ENCODE measurements around the gene BMERB1. TPM values are rescaled to one million over a fixed set of nuclear protein-coding genes. Genes with fewer than 3 reads are reported as not detected.

BMERB1 gene
- total RNA-seq, 1 experiment from 2014 or later, result 13.6 TPM

DNA sequence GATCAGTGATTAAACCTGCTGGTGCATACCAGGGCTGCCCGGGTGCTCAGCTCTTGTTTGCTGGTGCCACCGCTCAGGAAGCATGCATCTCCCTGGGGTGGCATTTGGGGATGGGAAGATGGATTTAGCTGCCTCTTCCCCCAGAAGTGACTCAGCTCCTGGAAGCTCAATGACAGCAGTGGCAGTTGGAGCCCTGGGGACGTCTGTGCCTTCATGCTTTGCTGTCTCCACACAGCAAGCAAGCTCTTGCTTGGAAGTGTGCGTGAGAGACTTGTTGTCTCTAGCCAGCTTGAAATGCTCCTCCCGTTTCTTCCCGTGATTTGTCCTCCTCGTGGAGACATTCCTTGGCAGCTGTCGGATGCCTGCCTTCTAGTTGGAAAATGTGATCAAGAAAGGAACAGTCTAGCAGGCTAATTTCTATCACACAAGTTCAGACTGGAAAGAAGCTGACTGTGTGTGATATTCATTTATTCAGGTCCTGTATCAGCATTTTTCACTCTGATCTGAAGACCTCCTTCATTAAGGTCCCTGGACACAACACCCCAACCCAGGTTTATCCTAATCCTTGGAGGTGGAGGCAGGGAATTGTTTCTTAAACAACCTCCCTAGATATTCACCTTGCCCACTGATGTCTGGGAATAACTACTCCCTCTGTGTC is 73.0 kb downstream of the BMERB1 start:
- TF ChIP-seq IRF2 (CRISPR knock-in tag; IDR thresholded peaks at IDR 0.05; ENCODE audit: borderline replicate concordance, low read depth) (no peak), HMGA2 (CRISPR knock-in tag; IDR thresholded peaks at IDR 0.05) (no peak), GTF2I (CRISPR knock-in tag; conservative IDR thresholded peaks at IDR 0.05) (no peak), TP53 (CRISPR knock-in tag; IDR thresholded peaks at IDR 0.05) (no peak)
- TF ChIP-seq, protein P1, sequence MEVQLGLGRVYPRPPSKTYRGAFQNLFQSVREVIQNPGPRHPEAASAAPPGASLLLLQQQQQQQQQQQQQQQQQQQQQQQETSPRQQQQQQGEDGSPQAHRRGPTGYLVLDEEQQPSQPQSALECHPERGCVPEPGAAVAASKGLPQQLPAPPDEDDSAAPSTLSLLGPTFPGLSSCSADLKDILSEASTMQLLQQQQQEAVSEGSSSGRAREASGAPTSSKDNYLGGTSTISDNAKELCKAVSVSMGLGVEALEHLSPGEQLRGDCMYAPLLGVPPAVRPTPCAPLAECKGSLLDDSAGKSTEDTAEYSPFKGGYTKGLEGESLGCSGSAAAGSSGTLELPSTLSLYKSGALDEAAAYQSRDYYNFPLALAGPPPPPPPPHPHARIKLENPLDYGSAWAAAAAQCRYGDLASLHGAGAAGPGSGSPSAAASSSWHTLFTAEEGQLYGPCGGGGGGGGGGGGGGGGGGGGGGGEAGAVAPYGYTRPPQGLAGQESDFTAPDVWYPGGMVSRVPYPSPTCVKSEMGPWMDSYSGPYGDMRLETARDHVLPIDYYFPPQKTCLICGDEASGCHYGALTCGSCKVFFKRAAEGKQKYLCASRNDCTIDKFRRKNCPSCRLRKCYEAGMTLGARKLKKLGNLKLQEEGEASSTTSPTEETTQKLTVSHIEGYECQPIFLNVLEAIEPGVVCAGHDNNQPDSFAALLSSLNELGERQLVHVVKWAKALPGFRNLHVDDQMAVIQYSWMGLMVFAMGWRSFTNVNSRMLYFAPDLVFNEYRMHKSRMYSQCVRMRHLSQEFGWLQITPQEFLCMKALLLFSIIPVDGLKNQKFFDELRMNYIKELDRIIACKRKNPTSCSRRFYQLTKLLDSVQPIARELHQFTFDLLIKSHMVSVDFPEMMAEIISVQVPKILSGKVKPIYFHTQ (CRISPR knock-in tag; IDR thresholded peaks at IDR 0.05), result no peak
- TF ChIP-seq, protein P2, sequence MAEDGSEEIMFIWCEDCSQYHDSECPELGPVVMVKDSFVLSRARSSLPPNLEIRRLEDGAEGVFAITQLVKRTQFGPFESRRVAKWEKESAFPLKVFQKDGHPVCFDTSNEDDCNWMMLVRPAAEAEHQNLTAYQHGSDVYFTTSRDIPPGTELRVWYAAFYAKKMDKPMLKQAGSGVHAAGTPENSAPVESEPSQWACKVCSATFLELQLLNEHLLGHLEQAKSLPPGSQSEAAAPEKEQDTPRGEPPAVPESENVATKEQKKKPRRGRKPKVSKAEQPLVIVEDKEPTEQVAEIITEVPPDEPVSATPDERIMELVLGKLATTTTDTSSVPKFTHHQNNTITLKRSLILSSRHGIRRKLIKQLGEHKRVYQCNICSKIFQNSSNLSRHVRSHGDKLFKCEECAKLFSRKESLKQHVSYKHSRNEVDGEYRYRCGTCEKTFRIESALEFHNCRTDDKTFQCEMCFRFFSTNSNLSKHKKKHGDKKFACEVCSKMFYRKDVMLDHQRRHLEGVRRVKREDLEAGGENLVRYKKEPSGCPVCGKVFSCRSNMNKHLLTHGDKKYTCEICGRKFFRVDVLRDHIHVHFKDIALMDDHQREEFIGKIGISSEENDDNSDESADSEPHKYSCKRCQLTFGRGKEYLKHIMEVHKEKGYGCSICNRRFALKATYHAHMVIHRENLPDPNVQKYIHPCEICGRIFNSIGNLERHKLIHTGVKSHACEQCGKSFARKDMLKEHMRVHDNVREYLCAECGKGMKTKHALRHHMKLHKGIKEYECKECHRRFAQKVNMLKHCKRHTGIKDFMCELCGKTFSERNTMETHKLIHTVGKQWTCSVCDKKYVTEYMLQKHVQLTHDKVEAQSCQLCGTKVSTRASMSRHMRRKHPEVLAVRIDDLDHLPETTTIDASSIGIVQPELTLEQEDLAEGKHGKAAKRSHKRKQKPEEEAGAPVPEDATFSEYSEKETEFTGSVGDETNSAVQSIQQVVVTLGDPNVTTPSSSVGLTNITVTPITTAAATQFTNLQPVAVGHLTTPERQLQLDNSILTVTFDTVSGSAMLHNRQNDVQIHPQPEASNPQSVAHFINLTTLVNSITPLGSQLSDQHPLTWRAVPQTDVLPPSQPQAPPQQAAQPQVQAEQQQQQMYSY (CRISPR knock-in tag; IDR thresholded peaks at IDR 0.05), result no peak

DNA sequence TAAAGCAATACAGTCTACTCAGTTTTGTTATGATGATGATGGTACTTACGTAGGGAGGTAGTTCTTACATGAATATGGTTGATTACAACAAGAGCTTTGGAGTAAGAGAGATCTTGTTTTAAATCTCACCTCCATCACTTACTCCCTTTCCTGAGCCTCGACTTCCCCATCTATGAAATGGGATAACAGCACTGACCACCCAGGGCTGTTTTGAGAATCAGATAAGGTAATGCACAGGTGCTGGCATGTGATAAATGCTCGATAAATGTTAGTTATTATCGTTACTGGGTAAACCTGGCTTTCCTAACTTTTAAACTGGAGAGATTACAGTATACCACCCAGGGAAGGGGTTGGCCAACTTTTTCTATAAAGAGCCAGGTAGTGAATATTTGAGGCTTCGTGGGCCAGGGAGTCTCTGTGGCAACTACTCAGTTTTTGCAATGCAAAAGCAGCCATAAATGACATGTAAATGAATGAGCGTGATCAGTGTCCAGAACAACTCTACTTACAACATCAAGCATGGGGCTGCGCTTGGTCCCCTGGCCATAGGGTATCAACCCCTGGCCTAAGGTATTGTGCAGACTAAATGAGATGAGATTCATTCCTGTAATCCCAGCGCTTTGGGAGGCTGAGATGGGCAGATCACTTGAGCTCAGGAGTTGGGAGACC is 73.7 kb downstream of the BMERB1 start:
- no peak for DNase-seq (ENCODE audit: low spot score)
- no peak for ATAC-seq
- Mint-ChIP-seq H3K4me1 (peaks cover 27% of the 10 kb centered on the region), H3K4me3 (no peak overlapping the region), H3K27me3 (ENCODE audit: low read depth) (no peaks in the 10 kb centered on the region), H3K27ac (no peak overlapping the region), H3K36me3 (0 out of 2 replicates have a peak, but pooled peaks cover 2% of the 10 kb centered on the region), H3K9me3 (no peaks in the 10 kb centered on the region)
- CTCF ChIA-PET, result interaction anchor here (0.6 to 0.7 kb wide), 2 partner anchors 25 to 167 kb away, joined by 3 read pairs; no protein-coding TSS in a partner anchor
- POLR2A ChIA-PET, result no interaction called here
- no peak for TF ChIP-seq MXD4 (CRISPR knock-in tag; IDR thresholded peaks at IDR 0.05; ENCODE audit: borderline replicate concordance)
- no peak for TF ChIP-seq ATF1 (CRISPR knock-in tag; IDR thresholded peaks at IDR 0.05)
- TF ChIP-seq, protein P3, sequence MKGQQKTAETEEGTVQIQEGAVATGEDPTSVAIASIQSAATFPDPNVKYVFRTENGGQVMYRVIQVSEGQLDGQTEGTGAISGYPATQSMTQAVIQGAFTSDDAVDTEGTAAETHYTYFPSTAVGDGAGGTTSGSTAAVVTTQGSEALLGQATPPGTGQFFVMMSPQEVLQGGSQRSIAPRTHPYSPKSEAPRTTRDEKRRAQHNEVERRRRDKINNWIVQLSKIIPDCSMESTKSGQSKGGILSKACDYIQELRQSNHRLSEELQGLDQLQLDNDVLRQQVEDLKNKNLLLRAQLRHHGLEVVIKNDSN (CRISPR knock-in tag; IDR thresholded peaks at IDR 0.05), result no peak
- TF ChIP-seq, protein P4, sequence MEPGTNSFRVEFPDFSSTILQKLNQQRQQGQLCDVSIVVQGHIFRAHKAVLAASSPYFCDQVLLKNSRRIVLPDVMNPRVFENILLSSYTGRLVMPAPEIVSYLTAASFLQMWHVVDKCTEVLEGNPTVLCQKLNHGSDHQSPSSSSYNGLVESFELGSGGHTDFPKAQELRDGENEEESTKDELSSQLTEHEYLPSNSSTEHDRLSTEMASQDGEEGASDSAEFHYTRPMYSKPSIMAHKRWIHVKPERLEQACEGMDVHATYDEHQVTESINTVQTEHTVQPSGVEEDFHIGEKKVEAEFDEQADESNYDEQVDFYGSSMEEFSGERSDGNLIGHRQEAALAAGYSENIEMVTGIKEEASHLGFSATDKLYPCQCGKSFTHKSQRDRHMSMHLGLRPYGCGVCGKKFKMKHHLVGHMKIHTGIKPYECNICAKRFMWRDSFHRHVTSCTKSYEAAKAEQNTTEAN (CRISPR knock-in tag; IDR thresholded peaks at IDR 0.05), result no peak
- TF ChIP-seq NFYB (CRISPR knock-in tag; conservative IDR thresholded peaks at IDR 0.05; ENCODE audit: low read depth), result no peak
- no peak for TF ChIP-seq SMAD3 (CRISPR knock-in tag; IDR thresholded peaks at IDR 0.05; ENCODE audit: borderline replicate concordance)
- TF ChIP-seq ZBTB21 (CRISPR knock-in tag; IDR thresholded peaks at IDR 0.05; ENCODE audit: borderline replicate concordance), result no peak
- TF ChIP-seq ZNF671 (CRISPR knock-in tag; IDR thresholded peaks at IDR 0.05), result no peak
- TF ChIP-seq, protein P5, sequence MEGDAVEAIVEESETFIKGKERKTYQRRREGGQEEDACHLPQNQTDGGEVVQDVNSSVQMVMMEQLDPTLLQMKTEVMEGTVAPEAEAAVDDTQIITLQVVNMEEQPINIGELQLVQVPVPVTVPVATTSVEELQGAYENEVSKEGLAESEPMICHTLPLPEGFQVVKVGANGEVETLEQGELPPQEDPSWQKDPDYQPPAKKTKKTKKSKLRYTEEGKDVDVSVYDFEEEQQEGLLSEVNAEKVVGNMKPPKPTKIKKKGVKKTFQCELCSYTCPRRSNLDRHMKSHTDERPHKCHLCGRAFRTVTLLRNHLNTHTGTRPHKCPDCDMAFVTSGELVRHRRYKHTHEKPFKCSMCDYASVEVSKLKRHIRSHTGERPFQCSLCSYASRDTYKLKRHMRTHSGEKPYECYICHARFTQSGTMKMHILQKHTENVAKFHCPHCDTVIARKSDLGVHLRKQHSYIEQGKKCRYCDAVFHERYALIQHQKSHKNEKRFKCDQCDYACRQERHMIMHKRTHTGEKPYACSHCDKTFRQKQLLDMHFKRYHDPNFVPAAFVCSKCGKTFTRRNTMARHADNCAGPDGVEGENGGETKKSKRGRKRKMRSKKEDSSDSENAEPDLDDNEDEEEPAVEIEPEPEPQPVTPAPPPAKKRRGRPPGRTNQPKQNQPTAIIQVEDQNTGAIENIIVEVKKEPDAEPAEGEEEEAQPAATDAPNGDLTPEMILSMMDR (IDR thresholded peaks at IDR 0.05), result no peak
- no peak for TF ChIP-seq JUN (CRISPR knock-in tag; IDR thresholded peaks at IDR 0.05)
- TF ChIP-seq RORB (CRISPR knock-in tag; IDR thresholded peaks at IDR 0.05), result no peak

More for the DNA sequence above, 73.0 kb downstream of the BMERB1 start:
- H3K9me3 Mint-ChIP-seq, result no peaks in the 10 kb centered on the region
- POLR2A ChIA-PET, result no interaction called here
- peaks cover 27% of the 10 kb centered on the region for H3K4me1 Mint-ChIP-seq
- DNase-seq (ENCODE audit: low spot score), result no peak
- H3K36me3 Mint-ChIP-seq, result 0 out of 2 replicates have a peak, but pooled peaks cover 2% of the 10 kb centered on the region
- H3K27ac Mint-ChIP-seq, result no peak overlapping the region
- no peak overlapping the region for H3K4me3 Mint-ChIP-seq
- no peaks in the 10 kb centered on the region for H3K27me3 Mint-ChIP-seq (ENCODE audit: low read depth)
- CTCF ChIA-PET, result no interaction called here
- ATAC-seq, result no peak
